Right hindlimb (tissue), 1 donor: ENCODE measurements around the gene PTGR1.
A peak's percentile ranks its signal among the peaks of the same experiment; 100 is the strongest.
"Not testable (repeated sequence)": the region's sequence is repeated elsewhere in the genome, so short reads cannot be mapped to it uniquely, and the experiment has no call there.

Source experiments
- DNase-seq: peaks from one replicate; pipeline ENCODE4 v3.0.0-alpha.2; 2018

PTGR1 gene

DNA sequence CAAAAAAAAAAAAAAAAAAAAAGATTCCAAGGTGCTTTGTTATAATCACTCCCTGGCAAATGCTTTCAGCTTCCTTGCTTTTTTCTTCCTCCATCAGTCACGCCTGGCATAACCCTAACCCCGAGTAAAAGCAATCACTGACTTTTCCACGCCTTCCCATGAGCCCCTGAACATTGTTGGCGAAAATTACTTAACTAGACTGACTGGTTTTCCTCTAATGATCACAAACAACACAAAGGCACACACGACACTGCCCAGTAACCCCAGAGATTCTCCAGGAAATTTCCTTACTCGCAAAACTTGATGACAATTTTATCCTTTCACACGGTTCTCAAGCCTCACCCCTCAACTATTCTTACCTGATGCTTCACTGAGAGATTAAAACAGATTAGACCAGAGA is 11.4 kb upstream of the PTGR1 start:
- no peak for DNase-seq

- no peak for DNase-seq
These were observed 10.7 kb upstream of the PTGR1 start for GRCh38 chr9:111610149-111610548.

- DNase-seq: no peak
These were observed 5.7 kb upstream of the PTGR1 start for GRCh38 chr9:111605041-111605559.

DNA sequence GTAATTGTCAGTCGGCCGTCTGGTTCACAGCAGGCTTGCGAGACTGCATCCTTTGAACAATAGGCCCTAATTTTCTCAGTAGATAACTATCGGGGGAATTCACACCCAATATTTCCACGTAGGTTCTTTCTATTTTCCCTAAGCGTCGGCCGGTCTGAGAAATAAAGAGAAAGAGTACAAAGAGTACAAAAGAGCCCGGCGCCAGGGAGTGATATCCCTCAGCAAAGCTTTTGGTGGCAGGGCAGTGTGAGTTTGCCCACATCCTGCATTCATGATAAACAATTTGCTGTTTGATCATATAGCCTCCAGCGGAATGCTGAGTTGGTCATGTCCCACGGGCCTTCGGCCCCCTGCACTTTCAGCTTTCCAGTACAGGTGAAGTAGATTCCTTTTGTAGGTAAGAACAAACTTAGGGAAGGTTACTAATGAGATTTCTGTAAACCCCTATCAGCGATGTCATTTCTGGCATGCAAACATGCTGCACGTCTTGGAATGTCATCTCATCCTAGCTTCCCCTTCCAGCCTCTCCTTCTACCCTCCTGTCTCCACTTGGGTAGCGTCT is 4.7 kb upstream of the PTGR1 start:
- DNase-seq: no peak

DNA sequence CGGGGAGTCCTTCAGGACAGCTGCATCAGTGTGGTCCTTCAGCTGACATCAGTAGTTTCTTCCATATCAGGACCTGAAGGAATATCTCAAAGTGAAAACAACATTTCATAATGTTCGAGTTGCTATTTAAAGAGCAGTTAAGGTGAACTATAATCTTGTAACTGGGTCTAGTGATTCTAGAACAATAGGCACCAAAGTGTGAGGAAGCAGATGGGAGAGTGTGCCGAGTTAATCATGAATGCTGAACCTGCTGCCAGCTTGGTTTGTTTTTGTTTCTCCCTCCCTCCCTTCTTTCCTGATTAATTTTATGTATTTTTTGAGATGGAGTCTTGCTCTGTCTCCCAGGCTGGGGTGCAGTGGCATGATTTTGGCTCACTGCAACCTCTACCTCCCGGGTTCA is 3.6 kb upstream of the PTGR1 start:
- DNase-seq: no peak

GRCh38 chr9:111601237-111602018 is 2.0 kb upstream of the PTGR1 start:
- no peak for DNase-seq

DNA sequence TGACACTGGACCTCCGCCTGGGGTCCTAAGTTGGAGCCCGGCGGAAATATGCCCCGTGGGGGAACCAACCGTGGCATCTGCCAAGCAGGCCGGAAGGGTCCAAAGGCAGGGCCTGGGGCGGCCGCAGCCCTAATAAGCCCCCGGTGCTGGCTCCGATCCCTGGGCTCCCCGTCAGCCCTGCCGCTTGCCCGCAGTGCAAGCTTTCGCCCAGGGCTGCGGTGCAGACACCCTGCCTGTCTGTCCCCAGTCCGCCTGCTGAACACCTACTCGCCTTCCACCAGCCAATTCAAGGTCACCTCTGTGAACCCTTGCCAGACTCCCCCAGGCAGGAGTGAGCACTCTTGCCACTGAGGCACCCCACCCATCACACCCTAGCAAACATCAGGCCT is 502 bp upstream of the PTGR1 start:
- no peak for DNase-seq

DNA sequence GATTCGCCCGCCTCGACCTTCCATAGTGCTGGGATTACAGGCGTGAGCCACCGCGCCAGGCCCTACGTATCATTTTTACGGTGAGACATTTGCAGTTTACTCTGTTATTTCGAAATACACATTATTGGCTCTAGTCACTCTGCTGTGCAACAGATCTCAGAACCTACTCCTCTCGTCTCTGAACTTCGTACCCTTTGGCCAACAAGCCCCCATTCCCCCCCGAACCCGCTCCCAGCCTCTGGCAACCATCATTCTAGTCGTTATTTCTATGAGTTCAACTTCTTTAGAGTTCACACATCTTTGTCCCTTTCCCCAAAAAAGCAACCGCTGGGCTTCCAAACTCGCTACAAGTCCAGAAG is 735 bp downstream of the PTGR1 start:
- no peak for DNase-seq

- DNase-seq: peak; percentile 75
These were observed 1.4 kb downstream of the PTGR1 start for GRCh38 chr9:111597852-111598732.

GRCh38 chr9:111588846-111589245 is 10.6 kb downstream of the PTGR1 start:
- no peak for DNase-seq

GRCh38 chr9:111586378-111586777 is 13.1 kb downstream of the PTGR1 start:
- no peak for DNase-seq

DNA sequence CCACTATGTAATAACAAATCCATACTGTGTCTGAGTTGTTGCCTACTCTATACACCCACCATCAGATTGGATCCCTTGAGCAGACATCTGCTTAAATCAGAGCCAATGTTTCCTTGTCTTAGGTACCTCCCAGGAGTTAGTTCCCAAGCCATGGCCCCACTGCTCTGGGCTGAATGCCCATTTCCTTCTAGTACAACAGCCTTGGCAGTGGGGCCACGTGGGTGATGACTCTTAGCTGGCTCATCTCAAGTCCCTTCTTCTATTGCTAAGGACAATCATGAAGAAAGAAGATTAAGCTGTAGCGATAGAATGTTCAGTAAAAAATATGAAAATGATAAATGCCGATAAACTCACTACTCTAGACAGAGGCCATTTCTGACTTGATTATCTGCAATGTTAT is 16.6 kb downstream of the PTGR1 start:
- DNase-seq: no peak

DNA sequence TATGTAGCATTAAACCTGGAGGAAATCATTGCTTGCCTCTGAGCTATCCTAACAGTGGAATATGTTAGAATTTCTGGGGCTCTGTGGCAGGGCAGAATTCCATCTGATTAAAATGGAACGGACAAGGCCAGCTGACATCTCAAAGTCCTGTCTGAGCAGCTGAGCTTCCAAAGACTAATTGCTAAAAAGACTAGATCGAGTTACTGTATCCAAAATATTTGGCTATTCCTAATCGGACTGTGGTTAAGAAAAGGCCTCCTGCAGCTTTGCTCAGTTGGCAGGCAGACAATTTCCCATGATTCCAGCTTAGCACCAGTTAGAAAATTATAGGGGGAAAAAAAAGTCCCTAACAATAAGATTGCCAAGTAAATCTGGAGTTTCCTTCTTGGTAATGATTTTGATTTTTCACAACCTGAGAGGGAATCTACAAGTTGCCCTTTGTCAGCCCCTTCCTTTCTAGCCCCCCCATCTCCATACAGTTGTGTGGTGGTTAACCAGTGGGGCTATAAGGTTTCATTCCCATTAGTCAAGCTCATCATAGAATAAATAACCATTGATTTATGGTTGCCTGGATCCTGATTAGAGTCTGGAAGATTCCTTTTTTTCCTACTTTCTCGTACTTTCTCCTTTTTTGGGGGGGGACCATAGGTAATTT is 26.4 kb downstream of the PTGR1 start:
- DNase-seq: peak; percentile 68

- not testable (repeated sequence) for DNase-seq
These were observed 31.3 kb downstream of the PTGR1 start for GRCh38 chr9:111568127-111568526.

GRCh38 chr9:111566234-111566633 is 33.2 kb downstream of the PTGR1 start:
- peak; percentile 26 for DNase-seq

GRCh38 chr9:111561165-111561719 is 38.2 kb downstream of the PTGR1 start:
- no peak for DNase-seq

DNA sequence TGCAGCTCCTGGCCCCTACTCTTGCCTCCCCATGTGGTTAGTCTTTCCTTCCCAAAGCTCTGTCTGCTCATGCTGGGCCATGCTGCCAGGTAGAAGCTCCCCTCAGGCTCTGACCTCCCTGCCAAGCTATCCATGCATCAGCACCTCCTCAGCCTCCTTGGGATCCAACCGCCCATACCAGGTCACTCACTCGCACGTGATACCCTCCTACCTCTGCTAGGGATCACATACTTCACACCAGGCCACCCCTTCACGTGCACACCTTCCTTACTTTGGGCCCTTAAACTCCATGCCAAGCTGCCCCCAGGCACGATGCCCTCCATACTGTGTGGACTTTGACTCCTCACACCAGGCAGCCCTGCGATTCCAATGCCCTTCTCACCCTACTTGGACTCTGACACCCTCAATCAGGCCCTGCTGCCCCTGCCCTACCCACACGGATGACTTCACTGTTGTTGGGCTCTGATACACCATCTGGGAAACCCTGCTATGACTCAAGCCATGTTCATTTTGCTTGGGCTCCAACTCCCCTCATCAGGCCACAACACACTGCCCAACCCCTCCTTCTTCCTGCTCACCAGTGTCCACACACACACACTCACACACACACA is 40.3 kb downstream of the PTGR1 start:
- no peak for DNase-seq

DNA sequence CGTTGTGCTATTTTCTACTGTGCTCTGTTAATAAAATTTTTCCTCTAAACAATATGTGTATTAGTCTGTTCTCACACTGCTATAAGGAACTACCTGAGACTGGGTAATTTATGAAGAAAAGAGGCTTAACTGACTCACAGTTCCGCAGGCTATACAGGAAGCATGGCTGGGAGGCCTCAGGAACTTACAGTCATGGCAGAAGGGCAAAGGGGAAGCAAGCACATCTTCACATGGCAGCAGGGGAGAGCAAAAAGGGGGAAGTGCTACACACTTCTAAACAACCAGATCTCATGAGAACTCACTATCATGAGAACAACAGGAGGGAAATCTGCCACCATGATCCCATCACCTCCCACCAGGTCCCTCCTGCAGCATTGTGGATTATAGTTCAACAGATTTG is 44.0 kb downstream of the PTGR1 start:
- DNase-seq: not testable (repeated sequence)

GRCh38 chr9:111548623-111549022 is 50.8 kb downstream of the PTGR1 start:
- no peak for DNase-seq

- no peak for DNase-seq
These were observed 56.8 kb downstream of the PTGR1 start for GRCh38 chr9:111542497-111543254.

DNA sequence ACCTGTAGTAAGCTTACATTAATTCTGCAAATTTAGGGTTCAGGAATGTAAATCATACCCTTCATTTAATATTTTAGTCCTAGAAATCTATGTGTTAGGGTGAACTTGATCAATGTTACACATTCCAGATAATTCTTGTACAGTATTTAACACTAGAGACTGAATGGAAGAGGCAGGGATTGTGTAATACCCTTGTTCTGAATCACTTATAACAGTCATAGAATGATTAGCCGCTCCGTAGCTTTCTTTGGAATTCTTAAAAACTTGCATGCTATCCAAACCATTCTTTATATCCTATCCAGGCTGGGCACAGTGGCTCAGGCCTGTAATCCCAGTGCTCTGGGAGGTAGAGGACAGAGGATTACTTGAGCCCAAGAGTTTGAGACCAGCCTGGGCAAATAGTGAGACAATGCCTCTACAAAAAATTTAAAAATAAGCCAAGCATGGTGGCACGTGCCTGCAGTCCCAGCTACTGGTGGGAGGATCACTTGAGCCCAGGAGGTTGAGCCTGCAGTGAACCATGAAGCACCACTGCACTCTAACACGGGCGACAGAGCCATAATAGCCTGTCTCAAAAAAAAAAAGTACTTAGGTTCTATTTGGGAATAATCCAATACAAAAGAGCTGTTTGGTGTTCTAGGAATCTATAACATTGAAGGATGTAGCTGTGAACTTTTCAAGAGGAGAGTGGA is 66.2 kb downstream of the PTGR1 start:
- DNase-seq: no peak
